A549 (cell line): Measurements from ENCODE around the gene NHLRC1. TPM values are rescaled to one million over a fixed set of nuclear protein-coding genes. Genes with fewer than 3 reads are reported as not detected.

Source experiments
- ATAC-seq, 2 experiments: fragments of 200-7000 bp in 1 of 2; fragments of >200 bp in 1 of 2; cut with Nextera tagmentation in 1 of 2; cut with Tn5 transposase in 1 of 2; 3 replicates each; pipeline versions ENCODE4 v1.8.0 to v1.9.1; 2018 to 2020; ENCODE audit warnings: mild to moderate bottlenecking in 1 of 2, moderate library complexity in 1 of 2
- CTCF ChIA-PET: fragments of 300-600 bp; sonication (Branson Sonifier 250); formaldehyde crosslinking; extraction: SDS; loops from one replicate; lab custom pipeline; 2021; ENCODE audit warnings: antibody characterized with exemption, inconsistent platforms; lab: Yijun Ruan, JAX
- POLR2A ChIA-PET: fragments of 350-600 bp; formaldehyde crosslinking; extraction: SDS; loops from one replicate; lab custom pipeline; 2021; ENCODE audit warnings: antibody characterized with exemption, inconsistent platforms; lab: Yijun Ruan, JAX
- DNase-seq, 2 experiments: peaks; one replicate each; pipeline versions ENCODE4 v3.0.0 to v3.0.0-alpha.2; 2011 to 2016; ENCODE audit warnings: low read depth in 1 of 2, low spot score in 1 of 2
- FAIRE-seq: peaks from 2 replicates; lab custom pipeline; 2011; peaks lifted over from hg19 to GRCh38; lab: Jason Lieb, UNC
- H3K27ac ChIP-seq, 2 experiments: fragments of >200 bp; sonication (Bioruptor Twin); formaldehyde crosslinking; 3 replicates each; pipeline ENCODE4 v1.5.1; 2016 to 2017
- H3K4me1 ChIP-seq: fragments of >200 bp; sonication (Bioruptor Twin); formaldehyde crosslinking; 3 replicates; pipeline ENCODE4 v1.6.1; 2016
- H3K4me2 ChIP-seq: fragments of >200 bp; sonication (Bioruptor Twin); formaldehyde crosslinking; 3 replicates; pipeline ENCODE4 v1.6.1; 2016
- H3K4me3 ChIP-seq: fragments of >200 bp; sonication (Bioruptor Twin); formaldehyde crosslinking; 3 replicates; pipeline ENCODE4 v1.5.1; 2016
- H3K9me3 ChIP-seq: fragments of >200 bp; sonication (Bioruptor Twin); formaldehyde crosslinking; 3 replicates; pipeline ENCODE4 v1.6.1; 2016
- BHLHE40 ChIP-seq: IDR thresholded peaks from 2 replicates; pipeline ENCODE4 v1.6.1; 2012; ENCODE audit warnings: low read depth, low read length, inconsistent platforms
- EHMT2 ChIP-seq: fragments of 200-600 bp; sonication (generic); IDR thresholded peaks from 2 replicates; pipeline ENCODE4 v1.6.1; 2016; ENCODE audit warnings: antibody characterized with exemption, low read depth, mild to moderate bottlenecking, moderate library complexity
- EP300 ChIP-seq, 2 experiments: fragments of >200 bp; sonication (Bioruptor Twin); formaldehyde crosslinking; IDR thresholded peaks; 2 replicates in 1 of 2; 3 replicates in 1 of 2; pipeline ENCODE4 v1.6.1; 2016 to 2017
- ESRRA ChIP-seq: fragments of 150-350 bp; IDR thresholded peaks from 2 replicates; pipeline ENCODE4 v1.6.1; 2014; ENCODE audit warnings: mild to moderate bottlenecking, low read length, borderline replicate concordance
- FOSB ChIP-seq: fragments of 250-450 bp; sonication (Bioruptor Pico); IDR thresholded peaks from 2 replicates; pipeline ENCODE4 v1.5.0; 2020; ENCODE audit warnings: mild to moderate bottlenecking, moderate library complexity
- FOXS1 ChIP-seq: fragments of 250-450 bp; sonication (Bioruptor Pico); IDR thresholded peaks from 2 replicates; pipeline ENCODE4 v1.5.0; 2020; ENCODE audit warnings: mild to moderate bottlenecking, moderate library complexity
- GATA3 ChIP-seq: IDR thresholded peaks from 2 replicates; pipeline ENCODE4 v1.6.1; 2012; ENCODE audit warnings: borderline replicate concordance
- HEYL ChIP-seq: fragments of 250-450 bp; sonication (Bioruptor Pico); IDR thresholded peaks from 2 replicates; pipeline ENCODE4 v1.8.0; 2021; ENCODE audit warnings: mild to moderate bottlenecking, moderate library complexity
- HOXA7 ChIP-seq: fragments of 250-450 bp; sonication (Bioruptor Pico); IDR thresholded peaks from 2 replicates; pipeline ENCODE4 v1.5.0; 2020; ENCODE audit warnings: mild to moderate bottlenecking, moderate library complexity
- JUN ChIP-seq, 2 experiments: fragments of >200 bp; sonication (Bioruptor Twin); formaldehyde crosslinking; IDR thresholded peaks; 2 replicates in 1 of 2; 3 replicates in 1 of 2; pipeline ENCODE4 v1.6.1; 2016 to 2017
- KDM1A ChIP-seq: fragments of 200-600 bp; sonication (generic); IDR thresholded peaks from 2 replicates; pipeline ENCODE4 v1.6.1; 2016; ENCODE audit warnings: low read depth, mild to moderate bottlenecking
- POLR2A ChIP-seq: IDR thresholded peaks from 2 replicates; pipeline ENCODE4 v1.6.1; 2012; ENCODE audit warnings: mild to moderate bottlenecking, low read length
- RCOR1 ChIP-seq: fragments of 150-350 bp; IDR thresholded peaks from 2 replicates; pipeline ENCODE4 v1.6.1; 2014; ENCODE audit warnings: antibody characterized with exemption, low read length, low read depth
- RFX5 ChIP-seq: fragments of 450-650 bp; IDR thresholded peaks from 2 replicates; pipeline ENCODE4 v1.7.1; 2014; ENCODE audit warnings: antibody characterized with exemption, mild to moderate bottlenecking, moderate library complexity
- SMC3 ChIP-seq: fragments of >200 bp; sonication (Bioruptor Twin); formaldehyde crosslinking; IDR thresholded peaks from 3 replicates; pipeline ENCODE4 v1.6.1; 2018; ENCODE audit warnings: inconsistent platforms
- SREBF2 ChIP-seq: fragments of 450-650 bp; IDR thresholded peaks from 2 replicates; pipeline ENCODE4 v1.6.1; 2014; ENCODE audit warnings: mild to moderate bottlenecking, moderate library complexity
- ZFP36 ChIP-seq: fragments of 450-650 bp; IDR thresholded peaks from 2 replicates; pipeline ENCODE4 v1.6.1; 2014; ENCODE audit warnings: borderline replicate concordance; ENCODE audit not compliant: partially characterized antibody
- ZNF302 ChIP-seq: fragments of 250-450 bp; sonication (Bioruptor Pico); IDR thresholded peaks from 2 replicates; pipeline ENCODE4 v1.9.0; 2021; ENCODE audit warnings: inconsistent platforms, mild to moderate bottlenecking, moderate library complexity
- ZSCAN20 ChIP-seq: fragments of 250-450 bp; sonication (Bioruptor Pico); IDR thresholded peaks from 2 replicates; pipeline ENCODE4 v1.8.0; 2022; ENCODE audit warnings: mild to moderate bottlenecking, moderate library complexity
- WGBS: methylation state at CpG from one replicate; pipeline ENCODE4 v1.1.6; 2017; ENCODE audit errors: missing lambda C conversion rate; 5-methylcytosine and 5-hydroxymethylcytosine counted together
- polyA plus RNA-seq, 4 experiments: library from polyadenylated mRNA; depleted of rRNA in 3 of 4; stranded (reverse); fragments of >200 nt; fragmentation: RNase III in 1 of 4; extraction: RNeasy Plus Mini Kit Qiagen cat#74134 plus additional on column Dnase treatment in 1 of 4; gene quantifications; 2 replicates in 3 of 4; 3 replicates in 1 of 4; pipeline ENCODE4 v1.2.3, GENCODE V29; 2011 to 2017
- TF ChIP-seq, protein P1 (sequence below): IDR thresholded peaks from 2 replicates; pipeline ENCODE4 v1.6.1; 2012
- TF ChIP-seq, protein P2 (sequence below): IDR thresholded peaks from 2 replicates; pipeline ENCODE4 v1.6.1; 2012; ENCODE audit warnings: low read depth, borderline replicate concordance
- TF ChIP-seq, protein P3 (sequence below): fragments of 150-350 bp; IDR thresholded peaks from 2 replicates; pipeline ENCODE4 v1.6.1; 2014; ENCODE audit warnings: low read depth, mild to moderate bottlenecking, low read length
- TF ChIP-seq, protein P4 (sequence below): fragments of >200 bp; sonication (Bioruptor Twin); formaldehyde crosslinking; IDR thresholded peaks from 2 replicates; pipeline ENCODE4 v1.6.1; 2016
- TF ChIP-seq, protein P5 (sequence below): fragments of 250-450 bp; sonication (Bioruptor Pico); IDR thresholded peaks from 2 replicates; pipeline ENCODE4 v1.5.0; 2020; ENCODE audit warnings: low read depth, mild to moderate bottlenecking, moderate library complexity
- TF ChIP-seq, protein P6 (sequence below): IDR thresholded peaks from 2 replicates; pipeline ENCODE4 v1.6.1; 2012

NHLRC1 gene
- polyA plus RNA-seq, 2 of the 4 experiments (the other 2 are of a cell fraction), result 1.7 to 3.1 TPM

DNA sequence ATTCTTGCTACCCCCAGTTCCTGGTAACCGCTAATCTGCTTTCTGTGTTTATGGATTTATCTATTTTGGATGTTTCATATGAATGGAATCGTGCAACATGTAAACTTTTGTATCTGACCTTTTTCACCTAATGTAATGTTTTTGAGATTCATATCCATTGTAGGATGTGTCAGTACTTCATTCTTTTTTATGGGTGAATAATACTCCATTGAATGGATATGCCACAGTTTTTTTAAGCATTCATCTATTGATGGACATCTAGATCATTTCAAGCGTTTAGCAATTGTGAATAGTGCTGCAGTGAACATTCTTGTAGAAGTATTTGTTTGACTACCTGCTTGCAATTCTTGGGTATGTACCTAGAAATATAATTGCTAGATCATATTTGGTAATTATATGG, 45.8 kb upstream of the NHLRC1 start:
- no peak overlapping the region for H3K4me2 ChIP-seq
- DNase-seq, result no peak
- ChIA-PET CTCF (no interaction called here), POLR2A (no interaction called here)
- FAIRE-seq, result no peak
- 89% methylated on average over 3 of the region's 3 CpGs for WGBS
- H3K4me3 ChIP-seq, result no peak overlapping the region
- no peaks in the 10 kb centered on the region for H3K9me3 ChIP-seq
- TF ChIP-seq EHMT2 (no peak), RCOR1 (no peak), EP300 (IDR thresholded peaks at IDR 0.05) (no peak), ESRRA (no peak), SREBF2 (no peak), ZFP36 (no peak), RFX5 (no peak)
- TF ChIP-seq, protein P1, sequence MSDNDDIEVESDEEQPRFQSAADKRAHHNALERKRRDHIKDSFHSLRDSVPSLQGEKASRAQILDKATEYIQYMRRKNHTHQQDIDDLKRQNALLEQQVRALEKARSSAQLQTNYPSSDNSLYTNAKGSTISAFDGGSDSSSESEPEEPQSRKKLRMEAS, result no peak
- no peak for ATAC-seq
- H3K27ac ChIP-seq, result no peak overlapping the region
- no peaks in the 10 kb centered on the region for H3K4me1 ChIP-seq

DNA sequence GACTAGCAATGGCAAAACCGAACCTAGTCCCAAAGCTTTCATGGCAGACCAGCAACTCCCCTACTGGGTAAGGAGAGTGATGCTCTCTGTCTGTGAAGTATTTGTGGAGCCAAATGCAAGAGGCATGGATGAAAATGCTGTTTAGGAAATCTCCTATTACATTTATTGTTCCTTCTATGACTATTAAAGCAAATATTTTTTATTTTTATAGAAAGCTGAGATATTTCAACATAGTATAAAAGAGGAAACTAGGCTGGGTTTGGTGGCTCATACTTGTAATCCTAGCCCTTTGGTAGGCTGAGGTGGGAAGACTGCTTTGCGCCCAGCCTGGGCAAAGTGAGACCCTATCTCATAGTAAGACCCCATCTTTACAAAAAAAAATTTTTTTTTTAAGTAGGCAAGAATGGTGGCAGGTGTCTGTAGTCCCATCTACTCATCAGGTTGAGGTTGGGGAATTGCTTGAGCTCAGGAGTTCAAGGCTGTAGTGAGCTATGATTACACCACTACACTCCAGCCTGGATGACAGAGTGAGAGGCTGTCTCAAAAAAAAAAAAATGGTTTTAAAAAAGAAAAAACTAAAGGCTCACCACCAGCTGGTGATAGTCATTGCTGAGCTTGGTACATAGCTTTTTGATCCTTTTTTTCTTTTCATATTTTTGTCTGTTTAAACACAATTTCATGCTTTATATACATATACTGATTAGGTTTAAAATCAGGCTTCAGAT, 44.0 kb upstream of the NHLRC1 start:
- no peak overlapping the region for H3K27ac ChIP-seq
- ChIA-PET POLR2A (no interaction called here), CTCF (interaction anchor here (2.0 kb wide), 1 partner anchor 10 kb away, joined by 4 read pairs; no protein-coding TSS in a partner anchor)
- WGBS, result 97% methylated on average over 2 of the region's 2 CpGs
- FAIRE-seq (no peak), ATAC-seq (no peak), DNase-seq (no peak)
- H3K4me3 ChIP-seq, result no peak overlapping the region
- TF ChIP-seq, protein P2, sequence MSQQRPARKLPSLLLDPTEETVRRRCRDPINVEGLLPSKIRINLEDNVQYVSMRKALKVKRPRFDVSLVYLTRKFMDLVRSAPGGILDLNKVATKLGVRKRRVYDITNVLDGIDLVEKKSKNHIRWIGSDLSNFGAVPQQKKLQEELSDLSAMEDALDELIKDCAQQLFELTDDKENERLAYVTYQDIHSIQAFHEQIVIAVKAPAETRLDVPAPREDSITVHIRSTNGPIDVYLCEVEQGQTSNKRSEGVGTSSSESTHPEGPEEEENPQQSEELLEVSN, result no peak
- TF ChIP-seq HEYL (CRISPR knock-in tag), result no peak
- TF ChIP-seq, protein P3, sequence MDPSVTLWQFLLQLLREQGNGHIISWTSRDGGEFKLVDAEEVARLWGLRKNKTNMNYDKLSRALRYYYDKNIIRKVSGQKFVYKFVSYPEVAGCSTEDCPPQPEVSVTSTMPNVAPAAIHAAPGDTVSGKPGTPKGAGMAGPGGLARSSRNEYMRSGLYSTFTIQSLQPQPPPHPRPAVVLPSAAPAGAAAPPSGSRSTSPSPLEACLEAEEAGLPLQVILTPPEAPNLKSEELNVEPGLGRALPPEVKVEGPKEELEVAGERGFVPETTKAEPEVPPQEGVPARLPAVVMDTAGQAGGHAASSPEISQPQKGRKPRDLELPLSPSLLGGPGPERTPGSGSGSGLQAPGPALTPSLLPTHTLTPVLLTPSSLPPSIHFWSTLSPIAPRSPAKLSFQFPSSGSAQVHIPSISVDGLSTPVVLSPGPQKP, result no peak
- TF ChIP-seq KDM1A, result no peak
- no peak for TF ChIP-seq SMC3
- no peaks in the 10 kb centered on the region for H3K4me1 ChIP-seq
- H3K4me2 ChIP-seq, result no peak overlapping the region
- no peaks in the 10 kb centered on the region for H3K9me3 ChIP-seq

DNA sequence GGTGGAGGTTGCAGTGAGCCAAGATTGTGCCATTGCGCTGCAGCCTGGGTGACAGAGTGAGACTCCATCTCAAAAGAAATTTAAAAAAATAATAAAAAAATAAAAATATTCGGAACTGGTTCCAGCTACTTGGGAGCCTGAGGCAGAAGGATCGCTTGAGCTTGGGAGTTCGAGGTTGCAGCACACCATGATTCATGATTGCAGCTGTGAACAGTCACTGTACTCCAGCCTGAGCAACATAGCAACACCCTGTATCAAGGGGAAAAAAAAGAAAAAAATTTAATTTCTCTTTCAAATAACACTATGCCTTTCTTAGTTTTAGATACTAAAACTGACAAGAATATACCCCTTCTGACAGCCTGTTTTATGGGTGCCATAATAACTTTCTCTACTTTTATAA, 43.3 kb upstream of the NHLRC1 start:
- no peak for FAIRE-seq
- H3K4me3 ChIP-seq, result no peak overlapping the region
- no peak overlapping the region for H3K27ac ChIP-seq
- no peak for TF ChIP-seq GATA3
- TF ChIP-seq, protein P3, result no peak
- no peak for TF ChIP-seq FOSB (CRISPR knock-in tag)
- TF ChIP-seq BHLHE40, result no peak
- TF ChIP-seq, protein P4, sequence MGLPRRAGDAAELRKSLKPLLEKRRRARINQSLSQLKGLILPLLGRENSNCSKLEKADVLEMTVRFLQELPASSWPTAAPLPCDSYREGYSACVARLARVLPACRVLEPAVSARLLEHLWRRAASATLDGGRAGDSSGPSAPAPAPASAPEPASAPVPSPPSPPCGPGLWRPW, result no peak
- no peak for TF ChIP-seq ZNF302 (CRISPR knock-in tag)
- TF ChIP-seq FOXS1 (CRISPR knock-in tag), result no peak
- TF ChIP-seq, protein P5, sequence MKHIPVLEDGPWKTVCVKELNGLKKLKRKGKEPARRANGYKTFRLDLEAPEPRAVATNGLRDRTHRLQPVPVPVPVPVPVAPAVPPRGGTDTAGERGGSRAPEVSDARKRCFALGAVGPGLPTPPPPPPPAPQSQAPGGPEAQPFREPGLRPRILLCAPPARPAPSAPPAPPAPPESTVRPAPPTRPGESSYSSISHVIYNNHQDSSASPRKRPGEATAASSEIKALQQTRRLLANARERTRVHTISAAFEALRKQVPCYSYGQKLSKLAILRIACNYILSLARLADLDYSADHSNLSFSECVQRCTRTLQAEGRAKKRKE (CRISPR knock-in tag), result no peak
- TF ChIP-seq RCOR1, result no peak
- no peak for TF ChIP-seq HOXA7 (CRISPR knock-in tag)
- TF ChIP-seq POLR2A, result no peak
- no peak for TF ChIP-seq KDM1A
- no peak for TF ChIP-seq ZSCAN20
- TF ChIP-seq, protein P6, sequence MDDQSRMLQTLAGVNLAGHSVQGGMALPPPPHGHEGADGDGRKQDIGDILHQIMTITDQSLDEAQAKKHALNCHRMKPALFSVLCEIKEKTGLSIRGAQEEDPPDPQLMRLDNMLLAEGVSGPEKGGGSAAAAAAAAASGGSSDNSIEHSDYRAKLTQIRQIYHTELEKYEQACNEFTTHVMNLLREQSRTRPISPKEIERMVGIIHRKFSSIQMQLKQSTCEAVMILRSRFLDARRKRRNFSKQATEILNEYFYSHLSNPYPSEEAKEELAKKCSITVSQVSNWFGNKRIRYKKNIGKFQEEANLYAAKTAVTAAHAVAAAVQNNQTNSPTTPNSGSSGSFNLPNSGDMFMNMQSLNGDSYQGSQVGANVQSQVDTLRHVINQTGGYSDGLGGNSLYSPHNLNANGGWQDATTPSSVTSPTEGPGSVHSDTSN, result no peak
- no peak for TF ChIP-seq JUN (IDR thresholded peaks at IDR 0.05)
- TF ChIP-seq, protein P1, result no peak
- TF ChIP-seq, all 56 proteins: peak for 0
- H3K9me3 ChIP-seq, result no peaks in the 10 kb centered on the region
- H3K4me1 ChIP-seq, result no peaks in the 10 kb centered on the region
- no peak for ATAC-seq
- POLR2A ChIA-PET, result no interaction called here
- CTCF ChIA-PET, result interaction anchor here (2.0 kb wide), 1 partner anchor 10 kb away, joined by 4 read pairs; no protein-coding TSS in a partner anchor
- no peak for DNase-seq
- 89% methylated on average over 4 of the region's 4 CpGs for WGBS
- H3K4me2 ChIP-seq, result no peak overlapping the region
